Measurements from ENCODE around the gene GPR65. TPM values are rescaled to one million over a fixed set of nuclear protein-coding genes. Genes with fewer than 3 reads are reported as not detected.
"Not testable (repeated sequence)": the region's sequence is repeated elsewhere in the genome, so short reads cannot be mapped to it uniquely, and the experiment has no call there.

The GPR65 gene
- total RNA-seq, 1 experiment from 2014 or later, result not detected

DNA sequence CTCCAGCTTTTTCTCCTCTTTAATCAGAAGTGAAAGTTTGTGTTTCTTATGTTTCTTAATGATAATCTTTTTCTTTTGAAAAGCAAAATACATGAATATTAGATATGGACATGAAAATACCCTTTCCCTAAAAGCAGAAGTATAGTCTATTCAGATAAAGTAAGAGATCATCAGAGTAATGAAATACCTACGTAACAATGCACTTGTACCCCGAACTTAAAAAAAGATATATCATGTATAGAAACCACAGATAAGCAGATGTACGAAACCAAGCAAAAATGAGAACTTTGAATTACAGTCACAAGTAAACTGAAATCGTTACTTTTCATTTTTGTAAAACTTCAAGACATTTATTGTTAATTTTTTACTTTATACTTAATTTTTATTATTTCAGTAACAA lies 1.5 kb upstream of the GPR65 start:
- no peak for DNase-seq (ENCODE audit: low read depth)

DNA sequence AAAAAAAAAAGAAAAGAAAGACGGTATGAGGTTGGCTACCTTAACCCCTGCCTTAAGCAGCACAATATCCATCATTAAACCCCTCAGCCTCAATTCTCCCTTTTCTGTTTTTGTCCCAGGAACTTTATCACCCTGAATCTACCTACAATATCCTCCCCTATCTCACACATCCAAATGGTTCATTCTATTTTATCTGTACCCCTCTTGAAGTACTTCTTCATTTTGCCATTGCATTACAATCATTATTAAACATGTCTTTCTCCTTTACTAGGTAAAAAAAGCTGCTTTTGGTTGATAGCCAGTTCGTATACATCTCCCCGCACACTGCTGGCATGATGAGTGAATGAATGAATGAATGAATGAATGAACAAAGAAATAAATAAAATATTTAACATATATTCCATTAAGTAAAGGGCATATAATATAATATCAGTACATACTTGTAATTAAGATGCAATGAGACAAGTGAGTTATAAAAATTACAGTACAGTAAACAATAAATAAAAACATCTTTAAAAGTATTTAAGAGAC lies 364 bp upstream of the GPR65 start:
- DNase-seq (ENCODE audit: low read depth), result no peak

DNA sequence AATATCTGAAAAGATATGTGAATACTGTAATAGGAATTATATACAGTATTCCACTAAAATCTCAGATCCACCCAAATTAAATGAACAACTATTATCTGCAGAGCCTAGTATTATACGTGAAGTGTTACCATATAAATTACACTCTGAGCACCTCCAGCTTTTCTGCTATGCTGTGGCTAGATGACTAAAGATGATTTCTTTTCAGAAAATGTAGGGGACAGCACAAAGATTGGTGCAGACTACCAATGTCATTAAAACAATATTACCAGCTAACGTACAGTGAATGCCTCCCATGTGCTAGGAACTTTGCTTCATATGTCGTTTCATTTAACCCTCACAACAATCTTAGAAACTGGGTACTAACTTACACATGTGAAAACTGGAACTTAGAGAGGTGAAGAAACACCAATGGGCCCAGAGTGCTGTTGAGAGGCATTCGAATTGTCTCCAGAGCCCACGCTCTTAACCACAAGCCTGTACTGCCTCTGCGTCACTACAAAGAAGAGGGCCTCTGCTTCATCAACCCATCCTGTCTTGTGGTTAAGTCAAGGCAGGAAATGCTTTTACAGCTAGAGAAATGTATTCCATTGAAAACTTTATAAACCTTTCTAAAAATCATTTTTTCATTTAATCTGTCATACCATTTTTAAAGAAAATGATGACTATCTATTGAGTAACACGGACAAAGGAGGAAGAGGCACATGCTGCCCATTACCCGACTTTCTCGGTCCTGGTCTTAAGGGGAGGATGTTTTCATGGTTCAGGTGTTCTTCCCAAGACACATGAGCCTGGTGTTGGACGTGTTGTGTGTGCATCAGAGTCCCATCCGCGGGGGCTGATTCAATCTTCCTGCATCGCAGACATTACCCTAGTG lies 1.3 kb downstream of the GPR65 start:
- DNase-seq (ENCODE audit: low read depth), result no peak

DNA sequence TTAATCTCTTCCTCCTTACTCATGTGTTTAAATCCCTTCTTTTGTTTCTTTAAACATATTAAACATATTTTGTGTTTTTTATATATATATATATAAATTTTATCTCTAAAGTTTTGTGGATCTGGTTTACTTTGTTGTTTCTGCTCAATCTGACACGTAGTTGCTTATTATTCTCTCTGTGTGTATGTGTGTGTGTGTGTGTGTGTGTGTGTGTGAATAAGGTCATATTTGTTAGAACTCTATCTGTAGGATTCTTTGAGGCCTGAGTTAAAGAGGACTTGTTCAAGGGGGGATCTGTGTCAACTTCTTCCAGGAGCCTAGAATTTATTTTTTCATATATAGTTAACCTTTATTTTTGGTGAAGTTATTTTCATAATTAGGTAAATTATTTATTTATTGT lies 2.7 kb downstream of the GPR65 start:
- DNase-seq (ENCODE audit: low read depth), result no peak

DNA sequence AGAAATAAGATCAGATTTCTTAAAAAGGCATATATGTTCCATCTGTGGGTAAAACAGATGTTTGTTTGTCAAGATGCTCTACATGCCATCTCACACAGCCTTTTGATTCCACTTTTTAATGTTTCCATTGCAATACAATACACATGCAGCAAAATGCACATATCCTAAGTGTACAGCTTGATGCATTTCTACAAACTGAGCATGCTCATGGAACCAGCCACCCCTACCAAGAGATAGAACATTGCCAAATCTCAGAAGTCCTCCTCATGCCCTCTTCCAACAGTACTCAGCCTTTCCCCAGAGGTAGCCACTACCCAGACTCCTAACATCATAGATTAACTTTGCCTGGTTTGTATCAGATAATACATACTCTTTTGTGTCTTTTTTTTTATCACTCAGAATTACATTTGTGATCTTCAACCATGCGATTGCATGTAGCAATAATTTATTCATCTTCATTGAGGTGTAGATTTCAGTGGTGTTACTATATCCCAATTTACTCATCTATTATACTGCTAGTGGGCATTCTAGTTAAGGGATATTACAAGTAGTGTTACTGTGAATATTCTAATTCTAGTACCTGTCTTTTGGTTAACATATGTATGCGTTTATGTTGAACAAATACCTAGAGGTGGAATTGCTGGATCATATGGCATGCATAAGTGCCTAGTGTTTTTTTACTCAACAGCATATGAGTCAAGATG lies 3.3 kb downstream of the GPR65 start:
- no peak for DNase-seq (ENCODE audit: low read depth)

- DNase-seq (ENCODE audit: low read depth), result no peak
Observed at GRCh38 chr14:88009486-88009885, 4.6 kb downstream of the GPR65 start.

- DNase-seq (ENCODE audit: low read depth), result no peak
Observed at GRCh38 chr14:88010331-88010730, 5.4 kb downstream of the GPR65 start.

- DNase-seq (ENCODE audit: low read depth), result no peak
Observed at GRCh38 chr14:88012495-88012894, 7.6 kb downstream of the GPR65 start.

DNA sequence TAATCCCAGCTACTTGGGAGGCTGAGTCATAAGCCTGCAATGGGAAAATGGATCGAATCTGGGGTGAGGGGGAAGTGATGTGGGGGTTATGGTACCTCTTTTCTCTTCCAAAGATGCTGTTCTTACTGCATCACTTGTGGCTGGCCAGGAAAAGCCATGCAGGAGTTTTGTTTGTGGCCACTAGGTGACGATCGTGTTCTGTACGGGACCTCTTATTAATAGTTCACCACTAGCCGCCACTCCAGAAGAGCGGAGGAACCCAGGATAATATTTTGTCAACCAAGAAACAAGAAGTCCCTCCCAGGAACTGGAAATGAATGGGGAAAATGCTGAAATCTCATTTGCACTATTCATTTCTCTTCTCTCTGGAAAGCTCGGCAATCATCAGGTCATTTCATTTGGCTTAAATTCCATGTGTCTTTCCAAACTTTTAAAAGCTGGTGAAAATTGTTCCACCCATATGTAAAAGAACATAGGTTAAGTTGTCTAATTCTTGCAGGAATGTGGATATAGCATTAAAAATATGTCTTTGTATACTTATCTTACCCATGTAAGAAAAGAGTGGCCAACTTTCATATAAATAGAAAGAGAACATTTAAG lies 8.9 kb downstream of the GPR65 start:
- DNase-seq (ENCODE audit: low read depth), result peak; percentile 62

GRCh38 chr14:88016768-88017167 lies 11.8 kb downstream of the GPR65 start:
- no peak for DNase-seq (ENCODE audit: low read depth)

DNA sequence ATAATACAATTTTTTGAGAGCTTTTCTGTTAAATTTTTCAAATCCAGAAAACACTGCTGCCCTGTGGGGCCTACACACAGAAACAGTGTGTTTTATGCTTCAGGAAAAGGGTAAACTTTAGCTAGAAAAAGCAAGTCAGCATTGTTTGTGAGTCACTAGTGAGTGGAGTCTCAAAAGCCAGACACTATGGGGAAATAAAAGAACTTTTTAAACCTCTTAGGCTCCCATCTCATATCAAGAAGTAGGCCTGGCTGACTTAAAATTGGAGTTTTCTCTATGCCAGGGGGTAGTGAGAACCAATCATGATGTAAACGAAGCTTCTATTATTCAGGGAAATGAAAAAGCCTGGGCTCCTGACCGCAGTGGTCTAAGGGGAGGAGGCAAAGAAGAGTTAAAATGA lies 12.6 kb downstream of the GPR65 start:
- no peak for DNase-seq (ENCODE audit: low read depth)

DNA sequence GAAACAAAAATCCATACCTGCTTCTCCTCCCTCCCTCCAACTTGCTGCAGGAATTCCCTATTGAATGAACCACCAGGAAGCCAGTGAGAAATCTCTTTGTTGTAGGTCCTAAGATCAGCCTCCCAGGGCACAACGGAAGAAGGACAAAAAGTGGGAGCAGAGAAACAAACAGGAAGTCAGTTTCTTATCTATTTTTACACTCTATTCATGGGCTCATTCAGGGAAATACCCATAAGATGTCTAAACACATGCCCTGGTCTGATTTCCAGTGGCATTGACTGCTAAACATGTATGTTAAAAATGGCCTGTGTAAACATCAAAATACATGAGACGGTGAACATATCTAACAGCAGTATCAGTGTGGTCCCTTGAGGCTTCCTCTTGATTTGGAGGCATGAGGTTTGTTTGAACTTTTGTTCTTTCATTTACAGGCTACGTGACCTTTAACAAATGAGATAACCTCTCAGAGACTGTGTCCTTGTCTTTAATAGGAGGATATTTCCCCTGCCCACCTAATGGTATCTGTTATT lies 18.8 kb downstream of the GPR65 start:
- DNase-seq (ENCODE audit: low read depth), result no peak

DNA sequence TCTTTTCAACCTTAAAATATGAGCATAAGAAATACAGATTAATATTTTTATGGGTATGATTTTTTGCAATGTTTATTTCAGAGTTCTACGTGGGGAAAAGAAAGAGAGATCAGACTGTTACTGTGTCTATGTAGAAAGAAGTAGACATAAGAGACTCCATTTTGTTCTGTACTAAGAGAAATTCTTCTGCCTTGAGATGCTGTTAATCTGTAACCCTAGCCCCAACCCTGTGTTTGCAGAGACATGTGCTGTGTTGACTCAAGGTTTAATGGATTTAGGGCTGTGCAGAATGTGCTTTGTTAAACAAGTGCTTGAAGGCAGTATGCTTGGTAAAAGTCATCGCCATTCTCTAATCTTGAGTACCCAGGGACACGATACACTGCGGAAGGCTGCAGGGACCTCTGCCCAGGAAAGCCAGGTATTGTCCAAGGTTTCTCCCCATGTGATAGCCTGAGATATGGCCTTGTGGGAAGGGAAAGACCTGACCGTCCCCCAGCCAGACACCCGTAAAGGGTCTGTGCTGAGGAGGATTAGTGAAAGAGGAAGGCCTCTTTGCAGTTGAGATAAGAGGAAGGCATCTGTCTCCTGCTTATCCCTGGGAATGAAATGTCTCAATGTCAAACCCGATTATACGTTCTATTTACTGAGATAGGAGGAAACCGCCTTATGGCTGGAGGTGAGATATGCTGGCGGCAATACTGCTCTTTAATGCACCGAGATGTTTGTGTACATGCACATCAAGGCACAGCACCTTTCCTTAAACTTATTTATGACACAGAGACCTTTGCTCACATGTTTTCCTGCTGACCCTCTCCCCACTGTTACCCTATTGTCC lies 19.5 kb downstream of the GPR65 start:
- DNase-seq (ENCODE audit: low read depth), result not testable (repeated sequence)

DNA sequence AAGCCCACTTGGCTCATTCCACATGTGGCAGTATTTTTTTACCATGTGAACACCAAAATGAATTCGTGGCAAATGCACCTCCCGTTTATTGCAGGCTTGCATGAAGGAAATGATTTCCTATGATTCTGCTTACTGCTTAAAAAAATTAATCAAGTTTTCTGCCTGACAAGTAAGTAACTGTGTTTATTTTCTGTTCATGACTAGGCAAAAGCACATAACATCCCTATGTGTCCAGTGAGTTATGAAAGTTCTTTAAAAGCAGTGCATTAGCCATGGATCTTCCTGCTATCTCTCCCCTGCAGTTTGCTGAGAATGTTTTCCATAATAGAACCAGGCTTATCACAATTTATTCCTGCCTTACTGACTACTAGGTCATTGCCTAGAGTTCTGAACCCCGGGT lies 20.4 kb downstream of the GPR65 start:
- DNase-seq (ENCODE audit: low read depth), result no peak

DNA sequence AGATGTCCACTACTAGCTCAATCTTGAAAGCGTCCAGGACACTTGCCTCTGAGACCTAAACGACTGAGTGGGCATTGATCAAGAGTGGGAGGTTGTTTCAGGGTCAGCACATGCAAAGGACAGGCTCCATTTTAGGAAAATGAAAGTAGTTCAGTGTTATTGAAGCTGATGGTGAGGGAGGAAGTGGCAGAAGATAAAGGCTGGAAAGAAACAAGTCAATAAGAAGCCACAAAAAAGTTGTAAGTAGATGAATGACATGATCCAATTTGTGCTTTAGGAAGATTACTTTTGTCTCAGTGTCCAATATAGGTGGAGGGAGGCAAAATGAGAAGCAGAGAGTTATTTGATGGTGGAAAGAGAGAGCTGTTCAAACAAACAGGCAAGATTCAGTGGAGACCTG lies 22.0 kb downstream of the GPR65 start:
- DNase-seq (ENCODE audit: low read depth), result no peak

GRCh38 chr14:88029500-88029899 lies 24.6 kb downstream of the GPR65 start:
- DNase-seq (ENCODE audit: low read depth), result no peak

DNA sequence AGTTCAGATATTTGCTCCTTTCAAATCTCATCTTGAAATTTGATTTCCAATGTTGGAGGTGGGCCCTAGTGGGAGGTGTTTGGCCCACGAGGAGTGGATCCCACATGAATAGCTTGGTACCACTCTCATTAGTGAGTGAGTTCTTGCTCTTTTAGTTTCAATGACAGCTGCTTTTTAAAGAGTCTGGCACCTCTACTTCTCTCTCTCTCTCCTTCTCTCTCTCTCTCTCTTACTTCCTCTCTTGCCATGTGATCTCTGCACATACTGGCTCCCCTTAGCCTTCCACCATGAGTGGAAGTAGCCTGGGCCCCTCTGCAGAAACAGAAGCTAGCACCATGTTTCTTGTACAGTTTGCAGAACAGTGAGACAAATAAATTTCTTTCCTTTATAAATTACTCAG lies 25.1 kb downstream of the GPR65 start:
- DNase-seq (ENCODE audit: low read depth), result no peak

DNA sequence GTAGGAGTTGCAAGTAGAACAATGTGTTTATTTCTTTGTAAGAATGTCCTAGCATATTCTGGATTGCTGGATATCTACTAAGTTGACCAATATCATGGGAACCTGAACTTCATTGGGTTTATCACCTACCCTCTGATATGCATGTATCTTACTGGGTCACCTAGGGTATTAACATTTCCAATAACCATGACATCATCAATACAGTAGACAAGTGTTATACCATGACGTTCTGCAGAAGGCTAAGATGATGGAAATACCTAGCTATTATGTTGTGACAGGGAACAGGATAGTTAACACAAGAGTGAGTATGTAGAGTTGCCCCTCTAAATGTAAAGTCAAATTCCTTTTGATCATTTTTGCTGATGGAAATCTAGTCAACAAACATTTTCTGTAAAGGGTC lies 26.0 kb downstream of the GPR65 start:
- no peak for DNase-seq (ENCODE audit: low read depth)

DNA sequence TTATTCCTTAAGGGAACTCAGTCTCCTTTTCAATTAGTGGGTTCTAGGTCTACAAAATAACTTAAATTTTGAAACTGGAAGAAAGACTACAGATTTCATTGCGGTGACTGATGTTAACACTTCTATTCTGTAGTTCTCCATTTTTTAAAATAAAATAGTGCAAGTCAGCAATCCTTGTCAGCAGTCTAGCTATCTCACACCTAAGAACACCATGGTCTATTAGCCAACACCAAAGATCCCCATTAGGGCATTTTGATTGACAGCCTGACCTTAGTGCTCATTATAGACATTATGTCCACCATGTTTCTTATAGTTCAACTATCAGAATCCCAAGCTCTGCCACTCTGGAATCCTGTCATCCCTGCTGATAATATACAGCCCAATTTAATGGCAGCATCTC lies 27.4 kb downstream of the GPR65 start:
- no peak for DNase-seq (ENCODE audit: low read depth)

- DNase-seq (ENCODE audit: low read depth), result no peak
Observed at GRCh38 chr14:88034076-88034475, 29.1 kb downstream of the GPR65 start.

DNA sequence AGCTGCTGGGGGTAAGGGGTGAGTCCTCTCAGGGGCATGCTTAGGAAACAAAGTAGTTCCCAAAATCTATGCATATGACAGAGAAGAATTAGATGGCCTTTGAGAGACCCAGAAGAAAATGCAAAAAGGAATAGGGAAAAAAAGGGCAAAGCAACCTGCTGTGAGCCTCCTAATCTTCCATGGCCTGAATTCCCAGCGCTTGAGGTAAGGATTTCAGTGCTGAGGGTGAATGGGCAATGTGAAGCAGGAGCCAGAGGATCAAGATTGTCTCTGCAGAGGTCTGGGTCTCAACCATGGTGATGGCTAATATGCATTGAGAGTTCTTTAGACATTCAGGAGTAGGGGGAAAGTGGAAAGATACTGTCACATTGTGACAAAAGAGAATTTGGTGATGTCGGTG lies 31.5 kb downstream of the GPR65 start:
- no peak for DNase-seq (ENCODE audit: low read depth)

All from LHCN-M2 (cell line).